Fibroblast of the aortic adventitia (primary cell): Measurements from ENCODE around the gene DNMT3B. TPM values are rescaled to one million over a fixed set of nuclear protein-coding genes. Genes with fewer than 3 reads are reported as not detected.
A peak's percentile ranks its signal among the peaks of the same experiment; 100 is the strongest.

Experiments used
- DNase-seq: peaks from one replicate; pipeline ENCODE4 v3.0.0-alpha.2; 2010; ENCODE audit warnings: low read depth
- H3K4me3 ChIP-seq: 2 replicates; pipeline ENCODE4 v1.5.1; 2011; ENCODE audit warnings: low read depth, mild to moderate bottlenecking, control low read depth, low read length, moderate library complexity
- total RNA-seq: library from RNA; depleted of rRNA; stranded (reverse); fragments of >200 nt; gene quantifications from 2 replicates; pipeline ENCODE4 v1.2.3, GENCODE V29; 2012; ENCODE audit warnings: low replicate concordance
- TF ChIP-seq, protein P1 (sequence below): IDR thresholded peaks from 2 replicates; pipeline ENCODE4 v1.5.1; 2011; ENCODE audit warnings: mild to moderate bottlenecking, low read length, control low read depth, inconsistent platforms; ENCODE audit not compliant: insufficient read depth

DNMT3B gene
- total RNA-seq, 1 donor: 3.3 TPM

DNA sequence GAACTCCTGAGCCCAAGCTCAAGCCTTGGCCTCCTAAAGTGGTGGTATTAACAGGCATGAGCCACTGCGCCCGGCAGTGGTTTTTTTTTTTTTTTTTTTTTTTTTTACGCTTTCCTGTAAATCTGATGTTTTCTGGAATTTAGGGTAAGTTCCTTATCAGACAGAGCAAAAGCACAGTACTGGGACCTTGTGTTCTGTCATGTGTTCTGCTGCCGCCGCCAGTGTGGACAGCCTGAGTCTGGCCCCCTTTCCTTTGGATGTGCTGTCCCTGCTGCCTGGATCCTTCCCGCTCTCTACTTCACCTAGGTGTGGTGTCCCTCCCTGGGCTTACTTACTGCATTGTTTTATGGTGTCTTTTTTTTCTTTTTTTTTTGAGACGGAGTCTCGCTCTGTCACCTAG lies 11.7 kb downstream of the DNMT3B start:
- no peak overlapping the region for H3K4me3 ChIP-seq
- TF ChIP-seq, protein P1, sequence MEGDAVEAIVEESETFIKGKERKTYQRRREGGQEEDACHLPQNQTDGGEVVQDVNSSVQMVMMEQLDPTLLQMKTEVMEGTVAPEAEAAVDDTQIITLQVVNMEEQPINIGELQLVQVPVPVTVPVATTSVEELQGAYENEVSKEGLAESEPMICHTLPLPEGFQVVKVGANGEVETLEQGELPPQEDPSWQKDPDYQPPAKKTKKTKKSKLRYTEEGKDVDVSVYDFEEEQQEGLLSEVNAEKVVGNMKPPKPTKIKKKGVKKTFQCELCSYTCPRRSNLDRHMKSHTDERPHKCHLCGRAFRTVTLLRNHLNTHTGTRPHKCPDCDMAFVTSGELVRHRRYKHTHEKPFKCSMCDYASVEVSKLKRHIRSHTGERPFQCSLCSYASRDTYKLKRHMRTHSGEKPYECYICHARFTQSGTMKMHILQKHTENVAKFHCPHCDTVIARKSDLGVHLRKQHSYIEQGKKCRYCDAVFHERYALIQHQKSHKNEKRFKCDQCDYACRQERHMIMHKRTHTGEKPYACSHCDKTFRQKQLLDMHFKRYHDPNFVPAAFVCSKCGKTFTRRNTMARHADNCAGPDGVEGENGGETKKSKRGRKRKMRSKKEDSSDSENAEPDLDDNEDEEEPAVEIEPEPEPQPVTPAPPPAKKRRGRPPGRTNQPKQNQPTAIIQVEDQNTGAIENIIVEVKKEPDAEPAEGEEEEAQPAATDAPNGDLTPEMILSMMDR: no peak
- DNase-seq: no peak

DNA sequence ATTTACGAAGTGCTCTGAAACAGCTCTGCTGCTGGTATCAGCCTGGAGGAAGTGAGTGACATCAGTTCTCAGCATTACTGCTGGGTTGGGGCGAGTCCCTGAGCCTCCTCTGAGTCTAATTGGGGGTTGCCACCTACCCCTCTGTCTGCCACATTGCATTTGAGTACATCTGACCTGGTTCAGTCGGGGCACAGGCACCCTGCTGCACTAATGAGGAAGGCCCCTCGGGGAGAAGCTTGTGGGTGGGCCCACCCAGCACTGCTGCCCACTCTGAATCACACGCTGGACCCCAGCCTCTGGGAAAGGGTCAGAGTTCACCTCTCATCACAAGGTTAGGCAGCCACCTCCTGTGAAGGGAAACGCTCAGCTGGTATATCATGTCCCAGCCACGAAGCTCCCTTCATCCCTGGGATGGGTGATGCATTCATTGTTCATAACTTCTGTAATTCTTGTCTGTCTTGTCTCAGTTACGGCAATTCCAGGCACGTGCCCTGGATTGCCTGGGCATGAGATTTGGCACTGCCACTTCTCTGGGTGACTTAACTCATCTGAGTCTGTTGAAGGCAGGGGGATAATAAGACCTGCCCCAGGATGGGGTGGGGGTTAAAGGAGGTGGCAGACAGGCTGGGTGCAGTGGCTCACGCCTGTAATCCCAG lies 13.3 kb downstream of the DNMT3B start:
- H3K4me3 ChIP-seq: no peak overlapping the region
- DNase-seq: no peak
- TF ChIP-seq, protein P1: no peak

DNA sequence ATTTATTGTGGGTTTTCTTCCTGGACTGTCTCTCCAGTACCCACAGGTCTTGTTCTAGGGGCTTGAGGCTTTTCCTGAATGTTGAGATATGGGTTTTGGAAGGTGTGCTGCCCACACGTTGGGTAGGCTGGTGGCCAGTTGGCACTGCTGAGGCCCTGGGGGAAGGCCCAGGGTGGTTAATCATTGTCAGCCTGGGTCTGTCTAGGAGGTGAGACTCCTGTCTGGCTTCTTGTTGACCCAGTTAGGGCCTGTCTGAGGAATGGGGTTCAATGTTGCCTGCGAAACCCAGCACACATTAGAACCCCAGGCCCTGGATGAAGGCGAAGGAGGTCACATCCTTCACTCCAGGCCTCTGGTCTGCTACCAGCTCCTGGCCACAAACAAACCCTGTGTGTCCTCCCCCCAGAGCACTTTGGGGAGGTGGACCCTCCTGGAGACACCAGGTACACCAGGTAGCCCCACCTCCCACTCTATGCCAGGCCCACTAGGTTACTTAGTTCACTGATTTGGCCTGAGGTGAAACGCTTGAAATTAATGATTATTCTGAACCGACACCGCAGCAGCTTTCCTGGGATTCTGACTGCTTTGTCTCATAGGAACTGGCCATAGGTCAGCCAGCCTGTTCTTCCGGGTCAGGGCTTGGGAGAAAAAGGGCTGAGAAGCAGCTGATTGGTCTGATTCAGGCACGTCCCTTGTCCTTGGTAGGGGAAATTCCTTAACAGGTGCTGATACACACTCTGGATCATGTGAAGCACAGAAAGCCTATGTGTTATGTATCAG lies 15.2 kb downstream of the DNMT3B start:
- peak; percentile 10 for DNase-seq
- TF ChIP-seq, protein P1: no peak
- H3K4me3 ChIP-seq: no peak overlapping the region

DNA sequence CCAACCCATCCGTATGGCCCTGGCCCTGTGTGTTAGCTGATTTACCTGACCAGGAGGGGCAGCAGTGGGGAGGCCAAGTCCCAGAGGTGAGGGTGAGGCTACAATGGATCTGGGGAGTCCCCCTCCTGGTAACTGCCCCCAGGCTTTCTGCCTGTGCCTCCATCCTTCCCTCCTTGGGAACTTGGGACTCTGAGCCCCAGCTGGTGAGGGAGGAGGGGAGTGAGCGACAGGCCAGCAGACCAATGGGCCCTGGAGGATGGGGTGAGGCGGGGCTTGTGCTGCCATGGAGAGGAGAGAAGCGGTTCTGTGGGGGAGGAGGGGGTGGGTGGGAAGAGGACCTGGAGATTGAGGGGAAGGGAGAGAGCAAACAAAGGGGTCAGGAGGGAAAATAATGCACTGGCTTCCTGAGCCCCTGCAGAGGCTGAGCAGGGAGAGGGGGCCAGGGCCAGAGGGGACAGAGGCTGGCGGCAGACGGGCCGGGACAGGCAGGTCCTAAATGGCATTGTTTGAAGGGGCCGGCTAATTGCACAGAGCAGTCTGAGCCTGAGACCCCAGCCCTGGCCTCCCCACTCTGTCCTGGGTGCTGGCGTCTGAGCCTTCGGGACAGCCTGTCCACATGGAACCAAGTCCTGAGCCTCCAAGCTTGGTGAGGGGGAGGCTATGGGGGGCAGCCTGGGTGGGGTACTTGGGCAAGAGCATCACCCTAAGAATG lies 17.5 kb downstream of the DNMT3B start:
- TF ChIP-seq, protein P1: no peak
- H3K4me3 ChIP-seq: no peak overlapping the region
- no peak for DNase-seq

DNA sequence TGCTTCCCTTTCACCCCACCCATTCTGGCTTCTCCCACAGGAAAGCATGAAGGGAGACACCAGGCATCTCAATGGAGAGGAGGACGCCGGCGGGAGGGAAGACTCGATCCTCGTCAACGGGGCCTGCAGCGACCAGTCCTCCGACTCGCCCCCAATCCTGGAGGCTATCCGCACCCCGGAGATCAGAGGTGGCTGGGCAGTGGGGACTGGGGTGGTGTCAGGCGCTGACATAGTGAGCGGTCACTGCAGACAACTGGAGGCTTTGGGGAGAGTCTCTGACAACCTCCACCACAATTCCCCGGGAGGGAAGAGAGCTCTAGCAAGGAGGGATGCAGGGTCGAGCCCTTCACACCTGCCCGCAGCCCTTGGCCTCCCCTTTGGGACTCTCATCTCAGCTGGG lies 18.1 kb downstream of the DNMT3B start:
- TF ChIP-seq, protein P1: no peak
- H3K4me3 ChIP-seq: no peak overlapping the region
- no peak for DNase-seq

DNA sequence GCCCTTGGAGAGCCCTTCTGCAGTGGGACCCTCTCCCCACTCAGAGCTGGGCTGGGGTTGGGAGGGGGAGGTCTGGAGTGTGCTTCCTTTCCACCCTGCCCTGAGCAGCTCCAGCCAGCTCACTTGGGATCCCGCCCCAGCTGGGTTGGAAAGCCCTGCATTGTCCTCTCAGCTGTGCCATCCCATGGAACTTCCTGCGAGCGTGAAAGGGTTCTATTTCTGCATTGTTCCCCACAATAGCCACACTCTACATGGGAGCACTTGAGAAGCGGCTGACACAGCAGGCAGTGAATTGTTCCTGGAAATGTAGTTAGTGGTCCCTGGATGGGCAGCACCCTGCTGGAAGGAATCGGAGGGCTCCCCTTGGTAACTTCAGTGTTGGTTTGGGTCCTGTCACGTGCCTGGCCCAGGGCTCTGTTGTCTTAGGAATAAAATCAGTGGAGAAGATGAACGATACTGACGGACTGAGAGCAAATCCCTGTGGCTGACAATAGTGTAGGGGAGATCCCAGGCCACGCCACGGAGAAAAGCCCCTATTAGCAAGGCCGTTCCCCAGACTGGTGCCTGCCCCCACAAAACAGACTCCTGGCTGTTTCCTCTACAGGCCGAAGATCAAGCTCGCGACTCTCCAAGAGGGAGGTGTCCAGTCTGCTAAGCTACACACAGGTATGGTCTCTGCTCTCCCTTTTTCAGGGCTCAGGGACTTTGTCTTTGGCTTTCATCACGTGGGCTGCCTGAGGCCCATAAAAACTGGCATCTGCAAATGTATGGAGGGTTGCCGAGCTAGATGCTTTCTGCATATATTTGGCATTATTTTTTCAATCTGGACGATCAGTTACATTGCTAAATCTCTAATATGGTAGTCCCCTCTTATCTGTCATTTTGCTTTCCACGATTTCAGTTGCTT lies 18.8 kb downstream of the DNMT3B start:
- TF ChIP-seq, protein P1: no peak
- DNase-seq: no peak
- H3K4me3 ChIP-seq: no peak overlapping the region
